Vagina (tissue), 2 donors: ENCODE data around the gene MYRIP.

ENCODE experiments used
- CTCF ChIP-seq, 3 experiments: fragments of 450-650 bp in 2 of 3; fragments of 200-600 bp in 1 of 3; sonication (generic) in 1 of 3; IDR thresholded peaks; one replicate each; pipeline ENCODE4 v1.5.1; 2017 to 2019; ENCODE audit warnings: antibody characterized with exemption in 3 of 3, mild to moderate bottlenecking in 2 of 3, moderate library complexity in 2 of 3
- POLR2A ChIP-seq, 2 donors: fragments of 450-650 bp; IDR thresholded peaks; one replicate each; pipeline ENCODE4 v1.6.1; 2017; ENCODE audit warnings: antibody characterized with exemption in 2 of 2, mild to moderate bottlenecking in 2 of 2, moderate library complexity in 2 of 2
- POLR2AphosphoS5 ChIP-seq, 2 donors: sonication (generic); formaldehyde crosslinking; IDR thresholded peaks; one replicate each; pipeline ENCODE4 v1.9.0; 2017; ENCODE audit warnings: antibody characterized with exemption in 2 of 2, mild to moderate bottlenecking in 2 of 2, low read depth in 1 of 2; ENCODE audit not compliant: insufficient read depth in 1 of 2

GRCh38 chr3:40298075-40298474 lies 488.7 kb downstream of the MYRIP start:
- no peak for TF ChIP-seq CTCF (IDR thresholded peaks at IDR 0.05)
- TF ChIP-seq POLR2A (IDR thresholded peaks at IDR 0.05): no peak
- TF ChIP-seq POLR2AphosphoS5 (IDR thresholded peaks at IDR 0.05; ENCODE audit: insufficient read depth in 1 of 2, low read depth in 1 of 2): no peak
